HG02623 (cell line): ENCODE measurements around the gene ATF5.
A peak's percentile ranks its signal among the peaks of the same experiment; 100 is the strongest.
"Not testable (repeated sequence)": the region's sequence is repeated elsewhere in the genome, so short reads cannot be mapped to it uniquely, and the experiment has no call there.

ENCODE experiments used
- ATAC-seq: cut with Tn5 transposase; IDR thresholded peaks from one replicate; pipeline ENCODE4 v1.9.1; 2021; ENCODE audit warnings: moderate library complexity; ENCODE audit not compliant: unreplicated experiment

The ATF5 gene

DNA sequence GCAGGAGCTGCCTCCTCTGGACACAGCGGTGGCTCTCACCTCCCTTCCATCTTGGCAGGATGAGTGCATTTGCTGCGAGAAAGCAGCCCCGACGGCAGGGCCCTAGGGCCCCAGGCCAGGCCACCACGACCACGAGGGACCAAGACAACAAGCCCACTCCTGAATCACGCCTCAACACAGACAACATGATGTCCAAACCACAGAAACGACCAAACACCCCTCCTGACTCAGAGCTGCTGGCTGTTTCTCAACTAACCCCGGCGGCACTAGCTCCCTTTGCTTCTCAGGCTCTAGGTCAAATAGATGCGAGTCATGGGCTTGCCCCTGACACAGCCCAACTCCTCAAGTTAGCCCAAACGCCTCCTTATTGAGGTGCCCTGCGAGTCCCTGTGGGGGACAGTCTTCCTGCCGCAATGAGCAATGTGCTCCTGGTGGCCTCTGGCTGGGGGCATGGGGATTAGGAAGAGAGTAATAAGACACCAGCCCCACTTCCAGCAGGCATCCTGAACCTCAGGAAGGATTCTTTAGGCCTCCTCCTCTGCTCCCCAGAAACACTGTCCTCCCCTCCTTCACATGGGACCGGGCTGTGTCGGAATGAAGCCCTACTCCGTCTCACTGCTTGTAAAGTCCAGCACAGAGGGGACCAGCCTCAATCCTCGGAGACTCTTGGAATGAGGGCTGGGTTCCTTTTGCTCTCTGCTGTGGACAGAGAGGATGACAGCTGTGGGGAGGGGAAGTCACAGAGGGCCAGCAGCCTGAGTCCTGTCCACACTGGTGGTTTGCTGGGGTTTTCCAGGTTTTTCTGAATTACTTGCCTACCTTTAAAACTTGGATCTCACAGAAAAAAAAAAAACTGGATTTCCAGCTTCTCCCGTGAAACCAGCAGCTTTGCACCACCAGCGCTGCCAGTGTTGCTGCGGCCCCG, 6.9 kb upstream of the ATF5 start:
- no peak for ATAC-seq

DNA sequence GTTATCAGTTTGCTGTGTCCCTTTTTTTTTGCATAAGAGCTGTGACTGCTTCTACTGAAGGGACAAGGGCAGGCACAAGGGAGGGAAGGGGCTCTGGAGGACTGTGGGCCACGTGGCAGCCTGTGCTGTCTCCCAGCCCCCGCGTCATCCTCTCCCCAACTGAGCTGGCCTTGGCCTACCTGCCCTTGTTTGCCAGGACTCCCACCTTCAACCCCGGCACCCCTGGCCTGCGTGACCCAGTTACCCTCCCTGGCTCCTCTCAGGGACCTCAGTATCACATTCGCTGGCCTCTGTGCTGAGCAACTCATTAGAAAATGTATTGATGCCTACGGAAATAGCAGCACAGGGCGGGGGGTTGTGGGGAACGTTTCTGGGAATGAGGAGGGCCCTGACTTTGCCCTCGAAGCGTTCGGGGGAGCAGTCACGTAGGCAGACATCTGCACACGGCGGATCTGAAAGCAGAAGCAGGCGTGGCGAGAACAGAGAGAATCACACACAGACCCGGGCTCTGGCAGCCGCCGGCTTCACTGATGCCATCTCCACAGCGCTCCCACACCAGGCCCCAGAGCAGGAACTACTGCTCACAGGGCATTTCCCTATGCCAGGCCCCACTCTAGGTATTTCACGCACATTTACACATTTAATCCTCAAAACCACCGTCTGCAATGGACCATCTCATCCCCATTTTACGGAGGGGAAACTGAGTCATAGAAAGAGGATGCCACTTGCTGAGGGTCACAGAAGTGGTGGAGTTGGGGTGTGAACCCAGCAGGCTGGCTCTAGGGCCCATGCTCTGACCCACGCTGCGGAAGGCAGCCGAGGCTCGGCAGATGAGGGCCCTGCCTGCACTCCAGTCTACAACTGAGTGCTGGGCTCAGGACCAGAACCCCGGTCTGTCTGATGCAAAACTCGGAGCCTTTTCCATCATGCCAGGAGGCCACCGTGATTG, 5.7 kb upstream of the ATF5 start:
- ATAC-seq, result no peak

DNA sequence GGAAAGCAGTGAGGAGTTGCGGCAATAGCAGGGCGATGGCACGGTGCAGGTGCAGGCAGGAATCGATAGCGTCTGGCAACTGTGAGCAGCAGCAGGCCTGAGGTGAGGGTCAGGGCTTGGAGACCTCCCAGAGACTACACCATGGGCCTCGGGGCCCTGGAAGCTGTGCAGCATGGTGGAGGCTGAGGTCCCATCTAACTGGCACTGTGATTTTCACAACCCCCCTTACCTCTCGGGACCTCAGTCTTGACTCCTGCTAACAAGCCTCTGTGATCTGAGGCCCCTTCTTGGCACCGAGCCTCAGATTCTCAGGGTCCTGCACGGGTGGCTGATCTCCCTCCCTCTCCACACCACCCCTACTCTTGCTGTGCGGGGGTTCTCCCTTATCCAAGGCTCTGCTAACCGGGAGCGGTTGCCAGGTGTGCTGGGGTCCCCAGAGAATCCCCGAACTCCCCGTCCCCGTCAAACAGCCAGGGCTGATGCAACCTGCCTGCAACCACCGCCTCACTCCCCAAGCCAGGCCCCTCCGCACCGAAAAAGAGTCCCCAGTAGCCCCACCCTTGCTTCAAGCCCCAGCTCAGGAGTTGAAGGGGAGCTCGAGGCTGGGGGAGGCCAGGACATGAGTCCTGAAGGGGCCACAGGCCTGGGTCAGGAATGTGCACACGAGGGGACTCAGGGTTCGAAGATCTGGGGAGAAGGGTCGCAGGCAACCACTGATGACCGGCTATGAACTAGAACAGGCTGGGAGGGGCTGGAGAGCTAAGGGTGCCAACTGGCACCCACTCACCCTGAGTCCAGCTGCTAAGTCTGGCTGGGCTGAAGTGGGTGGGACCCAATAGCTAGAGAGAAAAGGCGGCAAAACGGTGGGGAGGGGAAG, 4.8 kb upstream of the ATF5 start:
- no peak for ATAC-seq

DNA sequence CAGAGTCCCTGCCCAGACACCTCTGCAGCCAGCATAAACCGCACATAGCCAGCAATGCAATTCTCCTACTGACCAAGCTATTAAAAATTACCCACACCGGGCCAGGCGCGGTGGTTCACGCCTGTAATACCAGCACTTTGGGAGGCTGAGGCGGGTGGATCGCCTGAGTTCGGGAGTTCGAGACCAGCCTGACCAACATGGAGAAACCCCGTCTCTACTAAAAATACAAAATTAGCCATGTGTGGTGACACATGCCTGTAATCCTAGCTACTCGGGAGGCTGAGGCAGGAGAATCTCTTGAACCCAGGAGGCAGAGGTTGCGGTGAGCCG, 4.2 kb upstream of the ATF5 start:
- ATAC-seq, result not testable (repeated sequence)

DNA sequence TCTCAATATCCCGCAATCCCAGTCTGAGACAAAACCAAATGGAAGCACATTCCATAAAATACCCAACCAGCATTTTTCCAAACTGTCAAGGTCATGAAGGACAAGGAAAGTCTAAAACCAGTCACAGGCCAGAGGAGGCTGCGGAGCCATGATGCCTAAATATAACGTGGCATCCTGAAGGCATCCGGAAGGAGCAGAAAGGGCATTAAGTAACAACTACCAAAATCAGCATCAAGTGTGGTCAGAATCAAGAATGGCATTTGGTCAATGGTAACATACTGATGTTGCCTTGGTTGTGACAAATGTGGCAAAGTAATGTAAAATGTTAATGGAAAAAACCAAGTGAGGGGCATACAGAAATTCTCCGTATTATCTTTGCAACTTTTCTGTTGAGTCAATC, 3.5 kb upstream of the ATF5 start:
- no peak for ATAC-seq

DNA sequence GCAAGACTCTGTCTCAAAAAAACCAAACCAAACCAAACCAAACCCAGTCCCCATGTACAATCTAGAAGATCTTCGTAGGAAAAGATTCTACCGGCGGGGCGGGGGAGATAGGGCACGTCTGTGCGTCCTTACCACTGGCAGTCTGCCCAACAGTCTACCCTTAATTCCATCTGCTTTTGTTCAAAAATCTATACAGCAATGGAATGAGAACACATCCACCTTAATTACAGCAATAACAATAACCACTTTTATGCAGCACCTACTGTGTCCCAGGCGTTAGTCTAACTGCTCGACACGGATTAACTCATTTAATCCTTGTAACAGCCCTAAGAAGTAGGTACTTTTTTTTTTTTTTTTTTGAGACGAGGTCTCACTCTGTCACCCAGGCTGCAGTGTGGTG, 2.5 kb upstream of the ATF5 start:
- ATAC-seq, result no peak

DNA sequence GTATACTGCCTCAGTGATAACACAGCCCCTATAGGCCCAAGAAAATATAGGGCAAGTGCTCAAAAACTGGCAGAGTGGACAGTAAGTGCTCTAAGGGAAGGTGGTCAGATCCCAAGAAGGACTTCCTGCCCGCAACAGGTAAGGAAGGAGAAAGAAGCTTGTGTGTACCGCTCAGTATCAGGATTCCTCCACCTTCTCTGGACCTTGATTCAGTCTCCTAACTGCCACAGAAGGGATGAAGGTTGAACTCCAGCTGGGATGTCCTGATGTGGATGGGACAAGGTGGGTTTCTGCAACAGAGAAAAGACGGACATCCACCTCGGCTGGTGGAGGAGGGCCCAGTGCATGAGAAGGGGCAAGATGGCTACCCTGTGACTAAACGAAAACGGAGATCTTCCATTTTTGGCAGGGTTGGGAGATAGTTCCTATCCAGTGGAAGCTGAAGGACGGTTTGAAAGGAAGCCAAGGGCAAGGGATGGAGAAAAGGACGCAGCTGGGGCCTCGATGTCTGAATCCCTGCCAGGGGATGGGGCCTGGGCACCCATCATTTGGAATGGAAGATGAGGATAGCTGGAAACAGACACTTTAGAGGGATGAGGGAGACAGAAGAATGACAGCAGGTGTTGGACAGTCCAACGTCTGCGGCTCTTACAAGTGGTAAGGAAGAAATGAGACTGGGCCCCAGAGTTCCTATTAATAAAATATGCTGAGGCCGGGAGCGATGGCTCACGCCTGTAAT, 1.3 kb upstream of the ATF5 start:
- ATAC-seq, result no peak

DNA sequence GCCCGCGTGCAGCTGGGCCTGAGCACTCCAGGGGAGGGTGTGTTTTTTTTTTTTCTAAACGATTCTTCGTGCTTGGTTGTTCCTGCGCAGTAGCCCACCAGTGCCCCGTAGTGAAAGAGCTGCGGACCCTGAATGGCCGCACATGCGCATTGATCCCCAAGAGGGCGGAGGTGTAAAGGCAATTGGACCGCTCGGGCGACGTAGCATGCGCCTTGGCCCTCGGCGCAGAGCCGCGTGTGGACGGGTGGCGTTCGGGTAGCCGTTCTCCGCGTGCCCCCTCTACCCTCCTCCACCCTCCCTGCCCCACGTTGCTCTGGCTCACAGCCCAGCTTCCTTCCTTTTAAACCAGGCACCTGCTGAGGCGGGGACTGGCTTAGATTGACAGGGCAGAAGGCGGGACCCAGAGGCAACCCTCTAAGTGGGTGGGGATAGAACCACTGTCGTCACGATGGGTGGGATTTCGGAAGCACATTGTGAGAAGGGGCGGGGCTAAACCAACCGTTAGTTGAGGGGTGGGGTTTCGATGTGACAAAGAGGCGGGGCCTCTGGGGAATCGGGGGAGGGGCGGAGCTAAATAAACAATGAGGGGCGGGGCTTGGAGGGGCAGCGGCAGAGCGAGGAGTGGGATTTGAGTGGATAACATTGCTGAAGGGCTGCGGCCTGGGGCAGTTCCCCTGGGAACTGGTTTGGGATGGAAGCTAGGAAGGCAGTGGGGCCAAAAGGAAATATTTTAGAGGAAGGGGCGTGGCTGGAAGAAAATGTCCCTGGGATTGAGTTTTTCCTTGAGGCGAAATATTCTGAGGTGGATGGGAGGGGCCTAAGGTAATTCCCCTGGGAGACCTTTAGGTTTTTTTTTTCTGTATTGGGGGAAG, 842 bp downstream of the ATF5 start:
- peak; percentile 52 for ATAC-seq

DNA sequence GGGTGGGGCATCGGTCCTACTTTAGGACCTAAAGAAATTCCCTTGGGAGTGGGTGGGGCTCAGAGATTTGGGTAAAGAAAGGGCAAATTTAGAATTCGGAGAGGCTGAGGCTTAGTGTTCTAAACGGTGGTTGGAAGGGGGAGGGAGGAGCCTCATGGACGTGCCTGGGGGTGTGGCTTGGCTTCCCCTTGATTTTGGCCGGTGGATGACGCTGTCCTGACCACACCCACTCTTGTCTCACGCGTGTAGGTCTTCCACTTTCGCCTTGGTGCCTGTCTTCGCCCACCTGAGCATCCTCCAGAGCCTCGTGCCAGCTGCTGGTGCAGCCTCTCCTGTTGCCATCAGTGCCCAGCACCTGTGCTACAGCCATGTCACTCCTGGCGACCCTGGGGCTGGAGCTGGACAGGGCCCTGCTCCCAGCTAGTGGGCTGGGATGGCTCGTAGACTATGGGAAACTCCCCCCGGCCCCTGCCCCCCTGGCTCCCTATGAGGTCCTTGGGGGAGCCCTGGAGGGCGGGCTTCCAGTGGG, 1.5 kb downstream of the ATF5 start:
- no peak for ATAC-seq

DNA sequence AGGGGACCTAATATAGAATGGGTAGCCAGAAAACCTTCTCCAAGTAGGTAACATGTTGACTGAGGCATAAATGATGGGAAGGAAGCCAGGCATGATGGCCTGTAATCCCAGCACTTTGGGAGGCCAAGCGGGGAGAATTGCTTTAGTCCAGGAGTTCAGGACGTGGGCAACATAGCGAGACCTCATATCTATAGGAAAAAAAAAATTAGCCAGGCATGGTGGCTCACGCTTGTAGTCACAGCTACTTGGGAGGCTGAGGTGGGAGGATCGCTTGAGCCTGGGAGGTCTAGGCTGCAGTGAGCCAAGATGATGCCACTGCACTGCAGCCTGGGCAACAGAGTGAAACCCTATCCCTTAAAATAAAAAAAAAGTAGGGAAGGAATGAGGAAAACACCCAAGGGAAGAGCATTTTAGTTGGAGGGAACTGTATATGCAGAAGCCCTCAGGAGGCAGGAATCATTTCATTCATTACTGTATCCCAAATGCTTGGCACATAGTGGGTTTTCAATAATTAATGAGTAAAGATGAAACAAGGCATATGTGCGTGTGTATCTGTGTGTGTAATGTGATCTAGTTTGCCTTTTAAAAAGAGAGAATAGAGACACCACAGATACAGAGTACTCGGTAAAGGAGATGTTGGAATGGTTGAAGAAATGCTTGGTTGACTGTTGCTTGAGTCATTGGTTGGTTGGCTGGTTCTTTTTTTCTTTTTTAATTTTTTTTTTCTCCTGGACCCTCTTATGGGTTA, 2.5 kb downstream of the ATF5 start:
- ATAC-seq, result no peak

DNA sequence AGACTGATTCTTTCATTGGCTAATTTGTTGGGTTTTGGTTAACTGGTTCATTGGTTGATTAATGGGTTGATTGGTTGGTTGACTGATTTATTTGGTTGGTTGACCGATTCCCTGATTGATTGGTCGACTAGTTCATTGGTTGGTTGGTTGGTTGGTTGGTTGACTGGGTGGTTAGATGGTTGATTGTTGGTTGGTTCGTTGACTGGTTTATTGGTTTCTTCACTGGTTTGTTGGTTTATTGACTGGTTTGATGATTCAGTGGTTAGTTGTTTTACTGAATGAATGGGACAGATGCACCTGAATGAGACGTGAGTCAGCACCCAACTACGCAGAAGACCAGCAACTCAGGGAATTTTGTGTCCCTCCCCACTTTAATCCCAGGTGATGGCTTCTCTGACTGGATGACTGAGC, 3.0 kb downstream of the ATF5 start:
- ATAC-seq, result no peak

DNA sequence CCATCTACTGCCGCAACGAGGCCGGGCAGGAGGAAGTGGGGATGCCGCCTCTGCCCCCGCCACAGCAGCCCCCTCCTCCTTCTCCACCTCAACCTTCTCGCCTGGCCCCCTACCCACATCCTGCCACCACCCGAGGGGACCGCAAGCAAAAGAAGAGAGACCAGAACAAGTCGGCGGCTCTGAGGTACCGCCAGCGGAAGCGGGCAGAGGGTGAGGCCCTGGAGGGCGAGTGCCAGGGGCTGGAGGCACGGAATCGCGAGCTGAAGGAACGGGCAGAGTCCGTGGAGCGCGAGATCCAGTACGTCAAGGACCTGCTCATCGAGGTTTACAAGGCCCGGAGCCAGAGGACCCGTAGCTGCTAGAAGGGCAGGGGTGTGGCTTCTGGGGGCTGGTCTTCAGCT, 3.7 kb downstream of the ATF5 start:
- ATAC-seq, result no peak

DNA sequence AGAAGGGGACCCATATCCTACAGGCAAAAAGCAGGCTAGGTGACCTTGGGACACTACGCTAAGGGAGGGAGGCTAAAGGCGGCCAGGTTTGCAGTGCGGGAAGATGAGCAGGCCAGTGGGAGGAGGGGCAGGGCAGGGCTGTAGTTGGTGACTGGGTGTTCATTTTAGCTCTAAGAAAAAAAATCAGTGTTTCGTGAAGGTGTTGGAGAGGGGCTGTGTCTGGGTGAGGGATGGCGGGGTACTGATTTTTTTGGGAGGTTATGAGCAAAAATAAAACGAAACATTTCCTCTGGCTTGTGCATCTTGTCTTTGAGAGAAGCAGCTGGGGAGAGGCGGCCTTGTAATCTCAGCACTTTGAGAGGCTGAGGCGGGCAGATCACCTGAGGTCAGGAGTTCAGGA, 4.6 kb downstream of the ATF5 start:
- no peak for ATAC-seq

DNA sequence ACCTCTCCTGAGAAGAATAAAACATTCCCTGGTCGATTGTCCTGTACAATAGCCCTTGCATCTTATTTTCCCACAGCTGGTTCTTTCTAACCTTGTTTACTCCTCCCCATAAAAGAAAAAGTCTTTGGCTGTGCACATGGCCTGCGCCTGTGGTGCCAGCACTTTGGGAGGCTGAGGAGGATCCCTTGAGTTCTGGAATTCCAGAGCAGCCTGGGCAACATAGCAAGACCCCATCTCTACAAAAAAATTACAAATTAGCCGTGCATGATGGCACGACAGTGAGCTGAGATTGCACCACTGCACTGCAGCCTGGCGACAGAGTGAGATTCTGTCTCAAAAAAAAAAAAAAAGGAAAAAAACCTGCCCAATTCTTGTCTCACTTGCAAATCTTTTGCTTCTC, 7.5 kb downstream of the ATF5 start:
- ATAC-seq, result no peak

DNA sequence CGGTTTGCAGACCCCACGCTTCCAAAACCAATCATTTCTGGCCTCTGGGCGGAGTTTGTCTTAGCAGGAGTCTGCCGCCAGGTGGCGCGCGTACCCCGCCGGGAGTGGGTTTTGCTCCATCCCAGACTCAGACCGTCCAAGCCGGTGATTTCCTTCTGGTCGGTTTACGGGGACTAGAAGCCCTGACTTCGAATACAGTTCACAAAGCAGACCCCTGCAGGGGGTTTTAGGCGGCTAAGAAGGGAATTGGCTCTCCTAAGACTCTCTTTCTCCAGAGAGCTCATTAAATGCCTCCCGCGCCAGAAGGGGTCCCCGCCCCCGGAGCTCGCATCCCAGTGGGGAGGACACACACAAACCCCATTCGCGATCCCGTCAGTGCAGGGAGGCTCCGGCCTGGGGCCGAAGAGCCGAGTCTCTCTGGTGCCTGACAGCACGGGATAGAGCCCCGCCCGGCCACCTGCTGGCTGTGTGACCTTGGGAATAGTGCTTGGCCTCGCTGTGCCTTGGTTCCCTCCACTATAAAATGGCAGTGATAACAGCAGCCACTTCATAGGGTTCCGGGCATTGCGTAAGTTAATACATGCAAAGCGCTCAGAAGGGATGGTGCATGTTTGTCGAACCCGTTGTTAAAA, 8.9 kb downstream of the ATF5 start:
- no peak for ATAC-seq

DNA sequence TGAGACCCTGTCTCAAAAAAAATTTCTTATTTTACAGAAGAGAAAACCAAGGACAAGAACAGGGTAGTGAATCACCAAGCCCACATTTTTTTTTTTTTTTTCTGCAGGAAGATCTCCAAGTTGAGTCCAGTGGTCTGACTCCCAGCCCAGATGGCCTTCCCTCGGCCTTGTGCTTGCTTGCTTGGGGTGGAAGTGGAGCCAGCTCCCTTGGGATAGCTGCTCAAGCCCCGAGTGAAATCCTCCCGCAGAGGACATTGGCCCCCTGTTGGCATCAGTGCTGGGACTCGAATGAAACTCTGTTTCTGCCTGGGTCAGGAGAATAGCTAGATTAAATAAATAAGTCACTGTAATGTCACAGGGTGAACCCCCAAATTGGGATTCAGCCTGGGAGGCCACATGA, 9.7 kb downstream of the ATF5 start:
- no peak for ATAC-seq

DNA sequence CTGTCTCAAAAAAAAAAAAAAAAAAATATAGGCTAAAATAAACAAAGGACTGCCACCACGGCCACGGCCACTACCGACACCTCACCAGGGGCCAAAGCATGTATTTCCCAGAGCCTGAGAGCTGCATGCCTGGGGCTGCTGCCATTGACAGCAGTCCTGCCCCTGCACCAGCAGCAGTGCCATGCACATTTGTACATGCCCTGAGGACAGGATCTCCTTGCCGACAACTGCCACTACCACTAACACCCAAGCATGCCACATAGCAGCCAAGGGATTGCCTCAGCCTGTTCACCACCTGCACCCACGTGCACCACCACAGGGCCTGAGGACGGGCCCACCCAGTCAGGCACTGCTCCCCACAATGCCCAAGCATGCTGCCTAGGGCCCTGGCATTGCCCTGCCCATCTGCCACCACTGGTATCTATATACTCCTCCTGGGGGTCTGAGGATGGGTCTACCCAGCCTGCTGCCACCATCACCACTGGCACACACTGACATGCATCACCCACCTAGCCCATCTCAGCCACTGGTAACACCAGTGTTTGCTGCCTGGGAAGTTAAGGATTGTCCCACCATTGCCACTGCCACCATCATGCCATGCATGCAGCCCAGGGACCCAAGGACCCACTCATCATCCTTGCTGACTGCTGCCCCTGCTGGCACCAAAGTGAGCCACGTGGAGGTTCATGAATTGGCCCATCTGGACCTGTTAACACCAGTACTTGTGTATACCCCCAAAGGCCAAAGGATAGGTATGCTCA, 10.9 kb downstream of the ATF5 start:
- ATAC-seq, result no peak
